ENCODE results near the gene LAMB1. TPM values are rescaled to one million over a fixed set of nuclear protein-coding genes. Genes with fewer than 3 reads are reported as not detected.

The LAMB1 gene
- total RNA-seq, 2 donors from 2014 or later = 91.6 to 130 TPM

DNA sequence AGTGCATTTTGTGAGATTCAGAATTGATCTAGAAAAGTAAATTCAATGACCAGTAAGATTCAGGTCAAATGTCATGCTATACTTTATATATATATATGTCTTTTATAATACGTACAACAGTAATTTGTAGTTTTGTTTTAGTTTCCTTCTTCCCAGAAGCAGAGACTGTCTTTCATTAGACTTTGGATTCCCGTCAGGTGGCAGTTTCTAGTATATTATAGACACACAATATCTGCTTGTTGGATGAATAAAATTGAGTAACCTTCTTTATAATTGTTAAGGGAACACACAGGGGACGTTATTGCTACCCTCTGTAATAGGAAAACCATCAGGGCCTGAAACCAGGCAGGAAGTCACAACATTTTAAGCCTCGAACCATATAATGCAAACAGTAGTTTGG, 5.3 kb upstream of the LAMB1 start:
- Histone ChIP-seq H3K27ac (no peak overlapping the region), H3K27me3 (no peaks in the 10 kb centered on the region), H3K36me3 (replicated peaks in 1 of 2; ENCODE audit: insufficient read depth in 1 of 2, low read depth in 2 of 2) (no peaks in the 10 kb centered on the region), H3K4me3 (no peak overlapping the region), H3K4me1 (peaks cover 54% of the 10 kb centered on the region), H3K9me3 (no peaks in the 10 kb centered on the region)
- TF ChIP-seq, protein P1, sequence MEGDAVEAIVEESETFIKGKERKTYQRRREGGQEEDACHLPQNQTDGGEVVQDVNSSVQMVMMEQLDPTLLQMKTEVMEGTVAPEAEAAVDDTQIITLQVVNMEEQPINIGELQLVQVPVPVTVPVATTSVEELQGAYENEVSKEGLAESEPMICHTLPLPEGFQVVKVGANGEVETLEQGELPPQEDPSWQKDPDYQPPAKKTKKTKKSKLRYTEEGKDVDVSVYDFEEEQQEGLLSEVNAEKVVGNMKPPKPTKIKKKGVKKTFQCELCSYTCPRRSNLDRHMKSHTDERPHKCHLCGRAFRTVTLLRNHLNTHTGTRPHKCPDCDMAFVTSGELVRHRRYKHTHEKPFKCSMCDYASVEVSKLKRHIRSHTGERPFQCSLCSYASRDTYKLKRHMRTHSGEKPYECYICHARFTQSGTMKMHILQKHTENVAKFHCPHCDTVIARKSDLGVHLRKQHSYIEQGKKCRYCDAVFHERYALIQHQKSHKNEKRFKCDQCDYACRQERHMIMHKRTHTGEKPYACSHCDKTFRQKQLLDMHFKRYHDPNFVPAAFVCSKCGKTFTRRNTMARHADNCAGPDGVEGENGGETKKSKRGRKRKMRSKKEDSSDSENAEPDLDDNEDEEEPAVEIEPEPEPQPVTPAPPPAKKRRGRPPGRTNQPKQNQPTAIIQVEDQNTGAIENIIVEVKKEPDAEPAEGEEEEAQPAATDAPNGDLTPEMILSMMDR (IDR thresholded peaks at IDR 0.05) = no peak
- no peak for TF ChIP-seq POLR2A (IDR thresholded peaks at IDR 0.05)
- ATAC-seq (no peak), DNase-seq (no peak)
- intact Hi-C loops (cut with DNase I) = no loop called here
- 86% methylated on average over 4 of the region's 4 CpGs for WGBS, 2 donors

DNA sequence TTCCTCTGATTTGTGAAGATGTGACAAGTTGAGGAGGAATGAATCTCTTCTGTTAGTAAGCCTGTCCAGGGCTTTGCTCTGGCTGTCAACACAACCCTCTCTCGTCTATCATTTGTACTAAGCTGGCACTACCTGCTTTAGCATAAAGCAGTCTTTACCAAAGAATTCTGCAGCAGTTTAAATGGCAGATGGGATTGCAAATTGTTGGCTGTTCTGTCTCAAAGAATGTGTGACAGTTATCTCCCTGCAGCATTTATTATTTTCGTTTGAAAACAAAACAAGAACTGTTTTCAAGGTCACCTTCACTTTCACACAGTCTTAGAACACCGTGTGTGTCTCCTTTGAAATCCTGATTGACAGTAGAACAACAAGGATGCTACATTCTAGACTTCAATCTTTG, 4.8 kb upstream of the LAMB1 start:
- TF ChIP-seq, protein P1 (IDR thresholded peaks at IDR 0.05) = no peak
- TF ChIP-seq POLR2A (IDR thresholded peaks at IDR 0.05) = no peak
- 38% methylated on average over 3 of the region's 3 CpGs for WGBS, 2 donors
- no peak for ATAC-seq
- no peak for DNase-seq
- Histone ChIP-seq H3K27me3 (no peaks in the 10 kb centered on the region), H3K9me3 (no peaks in the 10 kb centered on the region), H3K4me1 (peaks cover 51% of the 10 kb centered on the region), H3K36me3 (replicated peaks in 1 of 2; ENCODE audit: insufficient read depth in 1 of 2, low read depth in 2 of 2) (no peaks in the 10 kb centered on the region), H3K4me3 (no peak overlapping the region), H3K27ac (peak overlapping the region in 1 of 4 donors; percentile 2)
- intact Hi-C loops (cut with DNase I) = no loop called here

DNA sequence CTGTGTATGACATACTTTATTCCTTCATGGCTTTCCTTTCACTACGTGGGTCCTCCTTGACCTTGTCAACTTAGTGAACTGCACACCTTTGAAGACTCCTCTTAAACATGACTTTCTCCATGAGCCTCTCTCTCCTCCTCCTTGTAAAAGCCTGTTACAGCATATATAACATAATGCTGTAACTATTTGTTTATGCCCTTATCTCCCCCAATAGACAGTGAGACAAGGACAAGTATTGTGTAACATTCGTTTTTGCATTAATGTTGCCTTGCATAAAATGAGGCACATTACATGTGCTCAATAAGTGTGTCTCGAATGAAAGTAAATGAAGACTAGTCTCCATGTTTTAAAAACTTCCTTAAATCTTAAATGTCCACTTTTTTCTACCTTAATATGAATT, 4.3 kb upstream of the LAMB1 start:
- no peak for ATAC-seq
- intact Hi-C loops (cut with DNase I) = no loop called here
- TF ChIP-seq, protein P1 (IDR thresholded peaks at IDR 0.05) = no peak
- TF ChIP-seq POLR2A (IDR thresholded peaks at IDR 0.05) = no peak

DNA sequence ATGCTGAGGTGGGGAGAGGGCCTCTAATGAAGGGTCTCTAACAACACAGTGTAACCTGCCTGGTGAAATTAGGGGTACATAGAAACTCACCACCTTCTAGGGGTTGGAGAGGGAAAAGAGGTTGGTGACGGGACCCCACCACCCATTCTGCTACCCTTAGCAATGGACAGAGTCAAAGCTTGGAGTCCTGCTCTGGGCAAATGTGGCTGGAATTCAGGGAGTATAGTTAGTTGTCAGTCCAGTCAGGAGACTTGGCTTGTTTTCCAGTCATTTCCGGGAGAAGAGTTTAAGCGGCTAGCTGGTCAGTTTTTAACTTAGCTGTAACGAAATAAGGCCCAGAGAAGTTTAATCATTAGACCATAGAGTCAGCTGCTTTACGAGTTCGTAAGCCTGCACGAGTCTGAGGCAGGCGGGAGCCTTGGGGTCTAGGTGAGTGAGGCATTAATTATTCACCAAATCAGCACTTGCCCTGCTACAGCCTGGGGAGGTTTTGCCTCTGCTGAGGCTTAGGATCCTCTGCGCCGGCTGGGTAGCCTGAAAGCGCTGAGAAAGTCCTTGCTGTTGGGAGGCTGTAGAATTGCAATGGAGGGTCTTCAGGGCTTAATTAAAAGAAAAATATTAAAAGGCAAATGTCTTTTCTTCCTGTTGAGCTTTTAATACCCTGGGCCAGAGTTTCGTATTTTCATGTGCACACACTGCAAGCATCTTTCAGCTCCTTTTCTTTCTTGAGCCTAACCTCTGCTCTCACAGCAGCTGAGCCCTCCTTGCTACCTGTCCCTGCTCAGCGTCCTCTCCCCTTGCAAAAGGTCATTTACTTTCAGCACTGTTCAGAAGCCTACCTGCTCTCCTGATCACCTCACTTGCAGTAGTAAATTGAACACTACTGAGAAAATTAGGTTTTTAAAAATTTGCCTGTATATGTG, 1.5 kb upstream of the LAMB1 start:
- no peak overlapping the region for H3K4me3 ChIP-seq
- H3K9me3 ChIP-seq = no peaks in the 10 kb centered on the region
- H3K36me3 ChIP-seq (replicated peaks in 1 of 2; ENCODE audit: insufficient read depth in 1 of 2, low read depth in 2 of 2) = no peaks in the 10 kb centered on the region
- H3K27me3 ChIP-seq = no peaks in the 10 kb centered on the region
- peak overlapping the region; percentile 46 to 88 (median 80) for H3K27ac ChIP-seq
- DNase-seq (peak; percentile 49 to 73 (median 70)), ATAC-seq (peak; percentile 75)
- 42 to 43% methylated on average over 13 of the region's 13 CpGs for WGBS, 2 donors
- H3K4me1 ChIP-seq = peaks cover 53% of the 10 kb centered on the region
- peak in 2 of 3 donors; percentile 56 to 65 for TF ChIP-seq POLR2A (IDR thresholded peaks at IDR 0.05)
- TF ChIP-seq, protein P1 (IDR thresholded peaks at IDR 0.05) = no peak
- intact Hi-C loops (cut with DNase I) = no loop called here

More for the DNA sequence above, 4.3 kb upstream of the LAMB1 start:
- Histone ChIP-seq H3K36me3 (replicated peaks in 1 of 2; ENCODE audit: insufficient read depth in 1 of 2, low read depth in 2 of 2) (no peaks in the 10 kb centered on the region), H3K27me3 (no peaks in the 10 kb centered on the region), H3K9me3 (no peaks in the 10 kb centered on the region), H3K4me3 (no peak overlapping the region), H3K4me1 (peaks cover 48% of the 10 kb centered on the region), H3K27ac (peak overlapping the region in 1 of 4 donors; percentile 2)
- no peak for DNase-seq
- 50 to 52% methylated on average over 3 of the region's 3 CpGs for WGBS, 2 donors

Measured in body of pancreas (tissue), 4 donors.